Activated naive CD8-positive, alpha-beta T cell treated with anti-CD3 and anti-CD28 coated beads, Interleukin-2, amount 50 U/mL, for 24 hours (primary cell): ENCODE measurements around the gene XRN1.
"Not testable (repeated sequence)": the region's sequence is repeated elsewhere in the genome, so short reads cannot be mapped to it uniquely, and the experiment has no call there.

Experiments used
- ATAC-seq: fragments of 150-1000 bp; cut with Tn5 transposase; one replicate; pipeline ENCODE4 v1.10.0; 2021
- DNase-seq: peaks from one replicate; pipeline ENCODE4 v3.0.0; 2021
- H3K27ac Mint-ChIP-seq: one replicate; pipeline ENCODE4 v1.8.0; 2021; ENCODE audit warnings: mild to moderate bottlenecking, mixed read lengths
- H3K27me3 Mint-ChIP-seq: one replicate; pipeline ENCODE4 v1.8.0; 2021; ENCODE audit warnings: mixed read lengths
- H3K36me3 Mint-ChIP-seq: one replicate; pipeline ENCODE4 v1.8.0; 2021; ENCODE audit warnings: low read depth, mixed read lengths
- H3K4me1 Mint-ChIP-seq: one replicate; pipeline ENCODE4 v1.8.0; 2021; ENCODE audit warnings: mixed read lengths
- H3K4me3 Mint-ChIP-seq: one replicate; pipeline ENCODE4 v1.8.0; 2021; ENCODE audit warnings: mild to moderate bottlenecking, moderate library complexity, mixed read lengths
- H3K9me3 Mint-ChIP-seq: one replicate; pipeline ENCODE4 v1.8.0; 2021; ENCODE audit warnings: mixed read lengths

Gene XRN1

DNA sequence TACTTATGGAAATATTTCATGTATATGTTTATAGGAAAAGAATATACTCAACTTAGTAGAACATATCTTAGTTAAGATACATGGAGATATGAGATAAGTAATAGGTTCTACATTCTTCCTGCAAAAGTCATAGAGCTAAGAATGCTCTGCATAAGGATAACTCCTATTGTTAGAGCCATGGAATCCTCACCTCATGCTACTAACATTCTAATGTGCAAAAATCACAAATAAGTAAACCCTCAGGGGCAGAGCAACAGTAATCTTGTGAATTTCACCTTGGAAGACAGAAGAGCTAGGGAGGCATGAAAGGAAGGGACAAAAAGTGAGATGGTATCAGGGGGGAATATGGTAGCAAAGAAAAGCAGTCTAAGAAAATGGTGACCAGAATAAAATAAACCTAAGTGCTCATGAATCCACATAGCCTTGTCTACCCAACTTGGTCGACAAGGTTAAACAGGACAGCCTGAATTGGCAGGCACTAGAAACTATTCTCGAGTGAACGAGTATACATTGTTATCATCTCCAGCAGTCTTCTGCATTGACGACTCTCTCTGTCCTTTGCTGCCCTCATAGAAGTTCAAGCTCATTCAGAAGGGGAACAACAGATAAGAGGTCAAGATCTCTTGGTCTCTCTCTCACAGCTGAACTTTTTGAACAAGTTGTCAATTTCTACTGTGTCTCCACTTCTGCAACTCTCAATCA is 52.8 kb downstream of the XRN1 start:
- Mint-ChIP-seq H3K27me3 (no peaks in the 10 kb centered on the region), H3K27ac (no peak overlapping the region), H3K4me3 (no peak overlapping the region), H3K36me3 (peaks cover 31% of the 10 kb centered on the region), H3K4me1 (no peaks in the 10 kb centered on the region), H3K9me3 (no peaks in the 10 kb centered on the region)
- ATAC-seq (no peak), DNase-seq (no peak)

- H3K36me3 Mint-ChIP-seq: peaks cover 58% of the 10 kb centered on the region
- no peak overlapping the region for H3K27ac Mint-ChIP-seq
- DNase-seq (no peak), ATAC-seq (no peak)
- no peak overlapping the region for H3K4me3 Mint-ChIP-seq
- no peaks in the 10 kb centered on the region for H3K4me1 Mint-ChIP-seq
- no peaks in the 10 kb centered on the region for H3K27me3 Mint-ChIP-seq
- H3K9me3 Mint-ChIP-seq: peaks cover 4% of the 10 kb centered on the region
Observed at GRCh38 chr3:142385078-142385477, 62.8 kb downstream of the XRN1 start.

DNA sequence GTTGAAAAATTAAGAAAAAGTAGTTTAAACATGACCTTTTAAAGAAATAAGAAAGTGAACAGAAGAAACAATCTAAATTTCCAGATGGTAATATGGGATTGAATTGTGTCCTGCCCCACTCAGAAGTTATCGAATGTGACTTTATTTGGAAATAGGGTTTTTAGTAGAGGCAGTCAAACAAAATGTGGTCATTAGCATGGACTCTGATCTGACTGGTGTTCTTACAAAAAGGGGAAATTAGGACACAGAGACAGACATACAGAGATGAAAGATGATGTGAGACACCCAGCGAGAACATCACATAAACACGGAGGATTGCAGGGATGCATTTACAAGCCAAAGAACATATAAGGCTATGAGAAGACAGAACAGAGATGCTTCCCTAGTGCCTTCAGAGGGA is 73.2 kb downstream of the XRN1 start:
- Mint-ChIP-seq H3K9me3 (no peaks in the 10 kb centered on the region), H3K36me3 (peaks cover 28% of the 10 kb centered on the region), H3K27ac (no peak overlapping the region), H3K27me3 (no peaks in the 10 kb centered on the region), H3K4me3 (no peak overlapping the region), H3K4me1 (no peaks in the 10 kb centered on the region)
- DNase-seq (no peak), ATAC-seq (no peak)

DNA sequence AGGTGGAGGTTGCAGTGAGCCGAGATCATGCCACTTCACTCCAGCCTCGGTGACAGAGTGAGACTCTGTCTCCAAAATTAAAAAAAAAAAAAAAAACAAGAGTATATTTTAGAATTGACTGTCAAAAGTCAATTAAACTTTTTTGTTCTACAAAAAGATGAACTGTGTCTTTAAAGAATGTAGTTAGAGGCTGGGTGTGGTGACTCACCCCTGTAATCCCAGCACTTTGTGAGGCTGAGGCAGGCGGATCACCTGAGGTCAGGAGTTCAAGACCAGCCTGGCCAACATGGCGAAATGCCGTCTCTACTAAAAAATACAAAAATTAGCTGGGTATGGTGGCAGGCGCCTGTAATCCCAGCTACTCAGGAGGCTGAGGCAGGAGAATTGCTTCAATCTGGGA is 78.3 kb downstream of the XRN1 start:
- H3K4me3 Mint-ChIP-seq: not testable (repeated sequence)

GRCh38 chr3:142366434-142366833 is 81.4 kb downstream of the XRN1 start:
- Mint-ChIP-seq H3K4me3 (no peak overlapping the region), H3K36me3 (peaks cover 17% of the 10 kb centered on the region), H3K9me3 (no peaks in the 10 kb centered on the region), H3K27ac (no peak overlapping the region), H3K27me3 (no peaks in the 10 kb centered on the region), H3K4me1 (no peaks in the 10 kb centered on the region)
- no peak for DNase-seq
- no peak for ATAC-seq

More for the DNA sequence above, 78.3 kb downstream of the XRN1 start:
- DNase-seq, H3K27me3 Mint-ChIP-seq, H3K9me3 Mint-ChIP-seq, ATAC-seq, H3K27ac Mint-ChIP-seq, H3K4me1 Mint-ChIP-seq: not testable (repeated sequence)
- peaks cover 19% of the 10 kb centered on the region for H3K36me3 Mint-ChIP-seq

GRCh38 chr3:142363936-142364467 is 83.8 kb downstream of the XRN1 start:
- Mint-ChIP-seq H3K4me1 (no peaks in the 10 kb centered on the region), H3K9me3 (no peaks in the 10 kb centered on the region), H3K27me3 (no peaks in the 10 kb centered on the region), H3K27ac (no peak overlapping the region), H3K36me3 (peaks cover 21% of the 10 kb centered on the region), H3K4me3 (no peak overlapping the region)
- DNase-seq: no peak
- ATAC-seq: no peak

- H3K27me3 Mint-ChIP-seq, H3K4me1 Mint-ChIP-seq, H3K27ac Mint-ChIP-seq, H3K4me3 Mint-ChIP-seq, ATAC-seq, H3K9me3 Mint-ChIP-seq, DNase-seq: not testable (repeated sequence)
- H3K36me3 Mint-ChIP-seq: peaks cover 22% of the 10 kb centered on the region
Observed at GRCh38 chr3:142363433-142363832, 84.4 kb downstream of the XRN1 start.

DNA sequence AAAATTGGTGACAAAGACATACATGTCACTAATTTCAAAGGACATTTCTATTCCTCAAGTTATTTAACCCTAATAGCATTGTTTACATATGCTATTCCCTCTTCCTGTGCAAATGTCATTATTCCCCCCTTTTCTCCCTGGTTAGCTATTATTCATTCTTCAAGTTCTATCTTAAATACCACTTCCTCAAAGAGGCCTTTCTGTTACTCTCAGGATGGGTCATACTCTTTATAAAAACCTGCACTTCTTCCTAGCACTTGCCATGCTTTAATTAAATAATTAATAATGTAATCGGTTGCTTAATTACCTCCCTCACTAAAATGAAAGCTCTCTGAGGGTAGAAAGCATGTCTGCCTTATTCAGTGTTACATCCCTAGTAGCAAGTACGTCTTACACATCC is 88.5 kb downstream of the XRN1 start:
- H3K27me3 Mint-ChIP-seq: no peaks in the 10 kb centered on the region
- H3K9me3 Mint-ChIP-seq: no peaks in the 10 kb centered on the region
- peaks cover 3% of the 10 kb centered on the region for H3K4me1 Mint-ChIP-seq
- H3K27ac Mint-ChIP-seq: no peak overlapping the region
- peaks cover 39% of the 10 kb centered on the region for H3K36me3 Mint-ChIP-seq
- ATAC-seq: no peak
- H3K4me3 Mint-ChIP-seq: no peak overlapping the region
- DNase-seq: no peak

DNA sequence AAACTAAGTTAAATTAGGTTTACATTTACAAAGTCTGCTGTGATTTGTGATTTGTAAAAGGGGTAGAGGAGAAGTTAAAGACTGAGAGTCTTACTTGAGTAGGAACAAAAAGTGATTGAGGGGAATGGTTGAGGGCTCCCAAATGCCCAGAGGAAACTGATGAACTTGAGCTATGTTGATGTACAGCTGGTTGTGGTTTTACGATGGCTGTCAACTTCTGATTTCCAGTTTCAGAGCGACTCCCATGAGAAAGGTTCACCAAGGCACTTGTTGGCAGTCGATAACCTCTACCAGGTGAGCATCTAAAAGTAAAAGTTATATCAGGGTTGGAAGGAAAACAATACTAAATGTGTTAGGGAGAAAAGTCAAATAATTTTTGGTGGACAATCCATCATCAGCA is 91.0 kb downstream of the XRN1 start:
- H3K27ac Mint-ChIP-seq: no peak overlapping the region
- H3K9me3 Mint-ChIP-seq: no peaks in the 10 kb centered on the region
- DNase-seq: no peak
- peaks cover 3% of the 10 kb centered on the region for H3K4me1 Mint-ChIP-seq
- ATAC-seq: no peak
- H3K4me3 Mint-ChIP-seq: no peak overlapping the region
- peaks cover 48% of the 10 kb centered on the region for H3K36me3 Mint-ChIP-seq
- no peaks in the 10 kb centered on the region for H3K27me3 Mint-ChIP-seq

GRCh38 chr3:142355692-142356091 is 92.1 kb downstream of the XRN1 start:
- Mint-ChIP-seq H3K4me3 (no peak overlapping the region), H3K9me3 (no peaks in the 10 kb centered on the region), H3K27ac (no peak overlapping the region), H3K4me1 (peaks cover 3% of the 10 kb centered on the region), H3K27me3 (no peaks in the 10 kb centered on the region), H3K36me3 (peaks cover 48% of the 10 kb centered on the region)
- DNase-seq (no peak), ATAC-seq (no peak)

- no peak for ATAC-seq
- Mint-ChIP-seq H3K27me3 (no peaks in the 10 kb centered on the region), H3K27ac (no peak overlapping the region), H3K9me3 (no peaks in the 10 kb centered on the region), H3K4me1 (peaks cover 3% of the 10 kb centered on the region), H3K4me3 (no peak overlapping the region), H3K36me3 (peaks cover 44% of the 10 kb centered on the region)
- DNase-seq: no peak
Observed at GRCh38 chr3:142354076-142354475, 93.8 kb downstream of the XRN1 start.

GRCh38 chr3:142353571-142353970 is 94.3 kb downstream of the XRN1 start:
- Mint-ChIP-seq H3K4me3 (no peak overlapping the region), H3K4me1 (peaks cover 3% of the 10 kb centered on the region), H3K27me3 (no peaks in the 10 kb centered on the region), H3K36me3 (peaks cover 46% of the 10 kb centered on the region), H3K27ac (no peak overlapping the region), H3K9me3 (no peaks in the 10 kb centered on the region)
- ATAC-seq (no peak), DNase-seq (no peak)

DNA sequence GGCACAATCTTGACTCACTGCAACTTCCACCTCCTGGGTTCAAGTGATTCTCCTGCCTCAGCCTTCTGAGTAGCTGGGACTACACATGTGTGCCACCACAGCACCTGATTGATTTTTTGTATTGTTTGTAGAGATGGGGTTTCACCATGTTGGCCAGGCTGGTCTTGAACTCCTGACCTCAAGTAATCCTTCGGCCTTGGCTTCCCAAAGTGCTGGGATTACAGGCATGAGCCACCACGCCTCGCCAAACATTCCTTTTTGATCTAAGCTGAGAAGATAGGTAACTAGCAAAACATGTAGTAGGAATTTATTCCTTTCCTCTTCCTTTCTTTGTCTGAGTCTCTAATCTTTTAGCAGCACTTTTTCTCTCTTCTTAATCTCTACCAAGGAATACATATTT is 95.1 kb downstream of the XRN1 start:
- H3K9me3 Mint-ChIP-seq, H3K27me3 Mint-ChIP-seq, ATAC-seq, H3K27ac Mint-ChIP-seq, DNase-seq, H3K4me1 Mint-ChIP-seq, H3K4me3 Mint-ChIP-seq: not testable (repeated sequence)
- H3K36me3 Mint-ChIP-seq: peaks cover 46% of the 10 kb centered on the region

- no peaks in the 10 kb centered on the region for H3K9me3 Mint-ChIP-seq
- H3K4me3 Mint-ChIP-seq: no peak overlapping the region
- no peaks in the 10 kb centered on the region for H3K4me1 Mint-ChIP-seq
- ATAC-seq (no peak), DNase-seq (no peak)
- H3K36me3 Mint-ChIP-seq: peaks cover 49% of the 10 kb centered on the region
- no peak overlapping the region for H3K27ac Mint-ChIP-seq
- H3K27me3 Mint-ChIP-seq: no peaks in the 10 kb centered on the region
Observed at GRCh38 chr3:142348460-142348859, 99.4 kb downstream of the XRN1 start.

DNA sequence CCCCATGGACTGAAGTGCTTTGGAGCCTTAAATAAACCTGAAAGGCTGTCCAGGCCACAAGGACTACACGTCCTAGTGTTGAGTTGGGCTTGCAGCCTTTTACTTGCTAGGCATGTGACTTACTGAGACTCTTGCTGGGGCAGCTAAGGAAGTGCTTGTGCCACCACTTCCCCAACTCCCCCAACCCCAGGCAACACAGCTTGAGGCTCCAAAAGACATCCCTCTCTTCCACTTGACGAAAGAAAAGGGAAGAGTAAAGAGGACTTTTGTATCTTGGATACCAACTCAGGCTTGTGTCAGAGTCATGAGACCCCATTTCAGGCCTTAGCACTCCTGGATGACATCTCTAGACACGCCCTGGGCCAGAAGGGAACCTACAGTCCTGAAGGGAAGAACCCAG is 109.8 kb downstream of the XRN1 start:
- Mint-ChIP-seq H3K4me3 (no peak overlapping the region), H3K27ac (no peak overlapping the region), H3K27me3 (no peaks in the 10 kb centered on the region), H3K4me1 (no peaks in the 10 kb centered on the region), H3K36me3 (peaks cover 51% of the 10 kb centered on the region), H3K9me3 (peaks cover 29% of the 10 kb centered on the region)
- ATAC-seq (no peak), DNase-seq (no peak)

DNA sequence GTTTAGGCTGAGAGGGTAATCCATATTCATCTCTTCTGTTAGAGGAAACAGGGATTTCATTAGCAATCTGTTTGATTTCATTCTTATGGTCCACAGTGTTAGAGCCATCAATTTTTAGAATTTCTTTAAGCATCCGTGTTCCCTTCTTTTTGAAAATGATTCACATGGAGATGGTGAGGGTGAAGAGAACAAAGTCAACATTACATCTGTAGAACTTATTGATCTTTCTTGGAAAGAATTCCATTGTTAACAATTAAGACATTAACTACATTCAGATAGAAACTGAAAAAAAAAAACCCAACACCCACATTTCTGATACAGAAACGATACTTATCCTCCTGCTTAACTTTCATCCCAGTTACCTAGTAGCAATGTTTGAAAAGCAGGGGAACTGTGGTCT is 115.4 kb downstream of the XRN1 start:
- Mint-ChIP-seq H3K4me1 (no peaks in the 10 kb centered on the region), H3K9me3 (no peaks in the 10 kb centered on the region), H3K27ac (no peak overlapping the region), H3K4me3 (no peak overlapping the region), H3K36me3 (peaks cover 34% of the 10 kb centered on the region), H3K27me3 (no peaks in the 10 kb centered on the region)
- ATAC-seq (no peak), DNase-seq (no peak)
